D721Med (cell line): ENCODE results near the gene FOXL3.

Experiments used
- DNase-seq: peaks from one replicate; pipeline ENCODE4 v3.0.0; 2011; ENCODE audit warnings: low spot score; ENCODE audit not compliant: insufficient read length
- FAIRE-seq: peaks from 2 replicates; lab custom pipeline; 2011; peaks lifted over from hg19 to GRCh38; lab: Jason Lieb, UNC
- TF ChIP-seq, protein P1 (sequence below): IDR thresholded peaks from 2 replicates; pipeline ENCODE4 v1.5.1; 2012; ENCODE audit warnings: mild to moderate bottlenecking, control low read depth; ENCODE audit not compliant: insufficient read depth; ENCODE audit errors: missing control alignments

FOXL3 gene

DNA sequence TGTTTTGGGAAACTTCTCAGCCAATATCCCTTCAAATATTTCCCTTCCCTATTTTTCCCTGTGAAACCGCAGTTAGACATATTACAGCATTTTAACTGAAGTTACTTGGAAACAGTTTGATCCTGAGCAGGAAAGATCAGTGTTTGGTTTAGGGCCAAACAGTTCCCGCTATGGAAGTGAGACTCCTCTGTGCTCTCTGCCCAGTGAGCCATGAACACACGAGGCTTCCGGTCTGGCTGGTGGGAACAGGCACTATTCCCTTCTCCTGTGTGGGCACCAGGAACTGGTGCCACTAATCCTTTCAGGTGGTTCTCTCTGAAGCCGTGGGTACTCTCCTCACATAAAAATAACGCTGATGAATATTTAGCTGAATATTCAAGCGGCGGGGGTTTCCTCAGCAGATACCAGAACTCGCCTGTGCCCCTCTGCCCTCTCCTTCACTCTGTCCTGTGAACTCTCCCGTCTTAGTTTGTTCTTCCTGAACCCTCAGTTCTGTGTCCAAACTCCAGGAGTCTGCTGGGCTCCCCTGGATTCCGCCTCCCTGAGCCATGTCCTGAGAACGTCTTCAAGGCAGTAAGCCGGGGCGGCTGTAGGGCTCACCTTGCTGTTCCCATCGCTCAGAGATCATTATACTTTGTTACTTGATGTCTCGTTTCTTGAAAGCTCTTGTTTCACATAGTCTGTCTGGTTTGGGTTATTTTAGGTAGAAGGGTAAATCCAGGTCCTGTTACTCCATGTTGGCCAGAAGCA, 25.7 kb downstream of the FOXL3 start:
- TF ChIP-seq, protein P1, sequence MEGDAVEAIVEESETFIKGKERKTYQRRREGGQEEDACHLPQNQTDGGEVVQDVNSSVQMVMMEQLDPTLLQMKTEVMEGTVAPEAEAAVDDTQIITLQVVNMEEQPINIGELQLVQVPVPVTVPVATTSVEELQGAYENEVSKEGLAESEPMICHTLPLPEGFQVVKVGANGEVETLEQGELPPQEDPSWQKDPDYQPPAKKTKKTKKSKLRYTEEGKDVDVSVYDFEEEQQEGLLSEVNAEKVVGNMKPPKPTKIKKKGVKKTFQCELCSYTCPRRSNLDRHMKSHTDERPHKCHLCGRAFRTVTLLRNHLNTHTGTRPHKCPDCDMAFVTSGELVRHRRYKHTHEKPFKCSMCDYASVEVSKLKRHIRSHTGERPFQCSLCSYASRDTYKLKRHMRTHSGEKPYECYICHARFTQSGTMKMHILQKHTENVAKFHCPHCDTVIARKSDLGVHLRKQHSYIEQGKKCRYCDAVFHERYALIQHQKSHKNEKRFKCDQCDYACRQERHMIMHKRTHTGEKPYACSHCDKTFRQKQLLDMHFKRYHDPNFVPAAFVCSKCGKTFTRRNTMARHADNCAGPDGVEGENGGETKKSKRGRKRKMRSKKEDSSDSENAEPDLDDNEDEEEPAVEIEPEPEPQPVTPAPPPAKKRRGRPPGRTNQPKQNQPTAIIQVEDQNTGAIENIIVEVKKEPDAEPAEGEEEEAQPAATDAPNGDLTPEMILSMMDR = no peak
- DNase-seq = no peak
- FAIRE-seq = no peak

DNA sequence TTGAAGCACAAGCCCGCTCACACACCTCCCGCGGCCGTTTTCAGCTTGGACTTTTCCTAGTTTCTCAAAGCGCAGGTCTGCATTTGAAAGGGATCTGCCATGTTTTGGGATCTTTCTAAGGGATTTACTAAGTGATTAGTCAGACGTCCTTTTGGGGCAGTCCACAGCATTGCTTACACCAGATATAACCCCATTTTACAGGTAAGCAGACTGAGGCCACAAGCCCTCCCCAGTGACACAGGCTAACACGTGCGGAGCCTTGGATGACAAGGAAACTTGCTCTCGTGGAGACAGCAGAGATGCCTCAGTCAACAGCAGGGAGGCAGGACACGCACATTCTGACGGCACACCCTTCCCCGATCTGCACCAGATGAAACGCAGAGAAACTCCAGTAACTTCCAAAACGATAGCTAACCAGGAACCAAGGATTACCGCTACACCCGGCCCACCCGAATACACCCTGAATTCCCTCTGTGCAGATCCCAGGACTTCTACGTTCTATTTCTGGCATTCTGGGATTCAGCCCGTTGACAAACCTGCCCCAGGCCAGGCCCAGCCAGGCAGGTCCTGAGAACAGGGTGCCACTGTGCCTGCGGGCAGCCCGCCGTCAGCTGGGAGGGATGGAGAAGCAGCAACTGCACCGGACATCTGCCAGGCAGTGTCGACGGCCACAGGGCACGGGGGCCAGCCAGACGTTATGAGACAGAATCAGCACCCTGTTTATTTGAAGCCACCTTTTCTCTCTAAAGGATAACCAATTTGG, 27.9 kb downstream of the FOXL3 start:
- TF ChIP-seq, protein P1 = no peak
- no peak for FAIRE-seq
- no peak for DNase-seq

DNA sequence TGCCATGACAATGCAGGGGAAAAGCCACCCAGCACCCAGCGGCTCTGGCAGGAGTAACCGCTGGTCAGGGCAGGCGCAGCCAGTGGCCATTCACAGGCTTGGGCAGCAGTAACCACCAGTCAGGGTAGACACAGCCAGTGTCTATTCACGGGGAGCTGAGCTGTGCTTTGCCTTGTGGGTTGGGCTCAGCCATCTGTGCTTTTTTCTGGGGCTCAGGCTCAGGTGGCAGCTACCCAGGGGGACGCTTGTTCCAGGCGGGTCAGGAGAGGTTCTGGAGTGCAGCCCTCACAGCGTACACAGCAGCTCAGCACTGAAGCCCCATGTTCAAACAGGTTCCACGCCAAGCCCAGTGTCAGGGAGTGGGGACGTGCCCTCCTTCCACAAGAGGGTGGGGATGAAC, 28.5 kb downstream of the FOXL3 start:
- TF ChIP-seq, protein P1 = no peak
- no peak for FAIRE-seq

DNA sequence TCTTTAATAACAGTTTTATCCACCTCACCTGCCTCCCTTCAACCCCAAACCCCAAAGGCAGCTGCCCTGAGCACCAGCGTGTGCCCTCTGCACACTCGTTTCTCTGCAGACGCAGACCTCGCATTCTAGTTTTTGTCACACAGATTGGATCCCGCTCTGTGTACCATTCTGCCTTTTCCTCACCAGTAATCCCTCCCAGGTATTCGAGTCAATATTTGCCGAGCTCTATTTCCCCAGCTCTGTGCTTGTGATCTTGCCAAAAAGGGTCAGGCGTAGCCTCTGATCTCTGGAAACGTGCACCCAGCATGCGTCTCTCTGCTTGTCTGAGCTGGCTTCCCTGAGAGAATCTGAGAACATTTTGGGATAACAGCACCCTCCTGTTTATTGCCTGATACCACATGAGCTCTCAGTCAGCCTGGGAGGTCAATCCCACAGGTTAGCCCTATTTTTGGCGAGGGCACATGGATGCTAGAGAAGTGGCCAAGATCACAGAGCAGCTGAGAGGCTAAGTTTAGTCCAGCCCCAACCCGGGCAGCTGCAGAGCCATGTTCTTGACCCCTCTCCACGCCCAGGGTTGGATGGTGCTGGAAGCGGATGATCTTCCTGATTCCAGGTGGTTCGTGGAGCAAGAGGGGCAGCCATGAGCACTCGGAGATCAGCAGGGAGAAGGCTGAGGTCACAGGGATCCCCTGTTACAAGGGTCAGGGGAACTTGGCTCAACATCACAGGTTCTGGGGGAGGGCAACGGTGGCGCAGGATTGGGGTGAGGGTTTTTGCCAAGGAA, 29.1 kb downstream of the FOXL3 start:
- no peak for FAIRE-seq
- no peak for DNase-seq
- TF ChIP-seq, protein P1 = no peak

More for the DNA sequence above, 28.5 kb downstream of the FOXL3 start:
- no peak for DNase-seq

DNA sequence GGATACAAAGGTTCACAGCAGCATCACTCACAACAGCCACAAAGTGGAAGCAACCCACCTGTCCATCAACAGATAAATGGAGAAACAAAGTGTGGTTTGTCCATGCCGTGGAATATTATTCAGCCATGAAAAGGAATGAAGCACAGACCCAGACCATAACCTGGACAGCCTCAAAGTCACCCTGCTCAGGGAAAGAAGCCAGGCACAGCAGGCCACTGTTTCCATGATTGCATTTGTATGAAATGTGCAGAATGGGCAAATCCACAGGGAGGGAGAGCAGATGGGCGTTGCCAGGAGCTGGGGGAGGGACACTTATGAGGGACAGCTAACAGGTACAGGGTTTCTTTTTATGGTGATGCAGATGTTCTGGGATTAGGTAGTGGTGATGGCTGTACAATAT, 30.3 kb downstream of the FOXL3 start:
- TF ChIP-seq, protein P1 = no peak
- DNase-seq (no peak), FAIRE-seq (no peak)

DNA sequence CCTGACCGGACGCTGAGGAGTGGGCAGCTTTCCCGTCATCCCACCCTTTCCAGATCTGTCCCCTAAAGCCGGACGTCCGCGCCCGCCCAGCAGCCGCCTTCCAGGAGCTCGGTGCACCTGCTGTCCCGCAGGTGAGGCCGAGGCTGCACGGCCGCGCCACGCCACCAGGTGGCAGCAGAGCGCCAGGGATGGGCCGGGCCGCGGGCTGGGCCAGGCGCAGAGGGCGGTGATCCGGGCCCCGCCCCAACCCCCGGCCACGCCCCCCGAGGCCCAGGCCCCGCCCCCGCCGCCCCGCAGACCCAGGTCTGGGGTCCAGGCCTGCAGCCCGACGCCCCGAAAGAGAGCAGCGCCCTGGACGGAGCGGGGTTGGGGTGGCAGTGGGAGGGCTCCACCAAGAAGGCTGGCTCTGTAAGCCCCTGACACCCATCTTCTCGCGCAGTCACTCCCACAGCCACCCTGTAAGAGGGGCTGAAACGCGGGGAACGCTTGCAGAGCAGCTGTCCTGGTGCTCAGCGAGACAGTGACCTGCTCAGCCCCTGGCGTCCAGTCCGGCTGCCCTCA, 32.2 kb downstream of the FOXL3 start:
- TF ChIP-seq, protein P1 = peak; percentile 69
- FAIRE-seq = no peak
- DNase-seq = peak; percentile 64
